ENCODE measurements around the gene LAMA3.
A peak's percentile ranks its signal among the peaks of the same experiment; 100 is the strongest.

Gene LAMA3

GRCh38 chr18:23910032-23910431, 220.8 kb downstream of the LAMA3 start:
- no peak for DNase-seq (ENCODE audit: low spot score)

- DNase-seq (ENCODE audit: low spot score) = no peak
Measured at GRCh38 chr18:23912356-23912755, 223.1 kb downstream of the LAMA3 start.

- DNase-seq (ENCODE audit: low spot score) = no peak
Measured at GRCh38 chr18:23916338-23916737, 227.1 kb downstream of the LAMA3 start.

- peak; percentile 37 for DNase-seq (ENCODE audit: low spot score)
Measured at GRCh38 chr18:23918395-23919032, 229.3 kb downstream of the LAMA3 start.

GRCh38 chr18:23920054-23920453, 230.8 kb downstream of the LAMA3 start:
- DNase-seq (ENCODE audit: low spot score) = no peak

- no peak for DNase-seq (ENCODE audit: low spot score)
Measured at GRCh38 chr18:23921716-23922285, 232.5 kb downstream of the LAMA3 start.

GRCh38 chr18:23922939-23923338, 233.7 kb downstream of the LAMA3 start:
- DNase-seq (ENCODE audit: low spot score) = no peak

GRCh38 chr18:23924813-23925212, 235.6 kb downstream of the LAMA3 start:
- DNase-seq (ENCODE audit: low spot score) = no peak

GRCh38 chr18:23926571-23926970, 237.3 kb downstream of the LAMA3 start:
- no peak for DNase-seq (ENCODE audit: low spot score)

GRCh38 chr18:23927821-23928746, 238.8 kb downstream of the LAMA3 start:
- DNase-seq (ENCODE audit: low spot score) = no peak

- DNase-seq (ENCODE audit: low spot score) = no peak
Measured at GRCh38 chr18:23929362-23929930, 240.2 kb downstream of the LAMA3 start.

GRCh38 chr18:23930002-23930401, 240.7 kb downstream of the LAMA3 start:
- no peak for DNase-seq (ENCODE audit: low spot score)

- DNase-seq (ENCODE audit: low spot score) = no peak
Measured at GRCh38 chr18:23932385-23933067, 243.3 kb downstream of the LAMA3 start.

- no peak for DNase-seq (ENCODE audit: low spot score)
Measured at GRCh38 chr18:23933407-23933806, 244.2 kb downstream of the LAMA3 start.

GRCh38 chr18:23934252-23934651, 245.0 kb downstream of the LAMA3 start:
- no peak for DNase-seq (ENCODE audit: low spot score)

GRCh38 chr18:23934863-23935262, 245.6 kb downstream of the LAMA3 start:
- no peak for DNase-seq (ENCODE audit: low spot score)

- DNase-seq (ENCODE audit: low spot score) = no peak
Measured at GRCh38 chr18:23935804-23936203, 246.6 kb downstream of the LAMA3 start.

GRCh38 chr18:23936381-23936958, 247.2 kb downstream of the LAMA3 start:
- DNase-seq (ENCODE audit: low spot score) = no peak

- no peak for DNase-seq (ENCODE audit: low spot score)
Measured at GRCh38 chr18:23938043-23938756, 248.9 kb downstream of the LAMA3 start.

GRCh38 chr18:23938901-23939341, 249.7 kb downstream of the LAMA3 start:
- no peak for DNase-seq (ENCODE audit: low spot score)

- DNase-seq (ENCODE audit: low spot score) = no peak
Measured at GRCh38 chr18:23939366-23939765, 250.1 kb downstream of the LAMA3 start.
